NT2/D1 (cell line): ENCODE results near the gene OCIAD1.
"Not testable (repeated sequence)": the region's sequence is repeated elsewhere in the genome, so short reads cannot be mapped to it uniquely, and the experiment has no call there.

ENCODE experiments used
- SUZ12 ChIP-seq: IDR thresholded peaks from 2 replicates; pipeline ENCODE4 v1.6.1; 2011; ENCODE audit not compliant: insufficient read length, insufficient read depth; ENCODE audit errors: extremely low read depth
- ZNF274 ChIP-seq: IDR thresholded peaks from 2 replicates; pipeline ENCODE4 v1.6.1; 2011; ENCODE audit warnings: mild to moderate bottlenecking, low read depth, low read length

DNA sequence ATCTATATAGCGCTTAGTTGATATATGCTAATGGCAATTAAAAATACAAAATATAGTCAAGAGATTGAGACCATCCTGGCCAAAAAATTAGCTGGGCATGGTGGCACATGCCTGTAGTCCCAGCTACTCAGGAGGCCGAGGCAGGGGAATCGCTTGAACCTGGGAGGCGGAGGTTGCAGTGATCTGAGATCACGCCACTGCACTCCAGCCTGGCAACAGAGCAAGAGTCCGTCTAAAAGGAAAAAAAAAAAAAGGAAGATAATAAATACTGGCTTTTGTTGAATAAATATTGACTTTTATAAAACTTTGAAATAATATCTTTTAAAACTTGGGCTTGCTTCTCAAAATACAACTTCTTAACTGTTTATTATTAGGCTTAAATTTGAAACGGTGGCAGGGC, 14.6 kb upstream of the OCIAD1 start:
- TF ChIP-seq ZNF274, SUZ12: not testable (repeated sequence)
